Caco-2 (cell line): ENCODE results near the gene CDK14. TPM values are rescaled to one million over a fixed set of nuclear protein-coding genes. Genes with fewer than 3 reads are reported as not detected.

Experiments
- BruUV-seq: library from RNA; stranded (reverse); fragments of 400-500 nt; replicated peaks from 2 replicates; lab custom pipeline; 2021; lab: Mats Ljungman, UMichigan
- CTCF ChIA-PET: fragments of 300-600 bp; sonication (Branson Sonifier 250); formaldehyde crosslinking; loops from one replicate; lab custom pipeline; 2022; ENCODE audit warnings: antibody characterized with exemption; lab: Charles Lee
- POLR2A ChIA-PET: fragments of 300-600 bp; sonication (Branson Sonifier 250); formaldehyde crosslinking; loops from one replicate; lab custom pipeline; 2022; ENCODE audit warnings: antibody characterized with exemption; lab: Charles Lee
- DNase-seq, 2 experiments: peaks; one replicate each; pipeline versions ENCODE4 v3.0.0 to v3.0.0-alpha.2; 2020 to 2022
- H3K27me3 ChIP-seq: replicated peaks from 2 replicates; pipeline ENCODE4 v1.6.0; 2011; ENCODE audit warnings: low read length; ENCODE audit not compliant: control insufficient read depth, insufficient read depth
- H3K36me3 ChIP-seq: 2 replicates; pipeline ENCODE4 v1.5.1; 2011; ENCODE audit warnings: low read length; ENCODE audit not compliant: control insufficient read depth, insufficient read depth
- H3K4me1 ChIP-seq: fragments of 250-450 bp; sonication (Bioruptor Pico); 2 replicates; pipeline ENCODE4 v1.5.1; 2020; ENCODE audit warnings: mild to moderate bottlenecking
- H3K4me3 ChIP-seq: 2 replicates; pipeline ENCODE4 v1.5.1; 2011; ENCODE audit warnings: low read depth, mild to moderate bottlenecking, control low read depth, low read length
- H3K9me3 ChIP-seq: fragments of 250-450 bp; sonication (Bioruptor Pico); 2 replicates; pipeline ENCODE4 v1.5.1; 2020; ENCODE audit warnings: mild to moderate bottlenecking, moderate library complexity
- H3K27ac Mint-ChIP-seq: one replicate; pipeline ENCODE4 v1.8.0; 2022; ENCODE audit warnings: mixed read lengths; ENCODE audit not compliant: unreplicated experiment
- H3K27me3 Mint-ChIP-seq: one replicate; pipeline ENCODE4 v1.8.0; 2022; ENCODE audit warnings: mixed read lengths; ENCODE audit not compliant: insufficient read depth, unreplicated experiment
- H3K36me3 Mint-ChIP-seq: one replicate; pipeline ENCODE4 v1.8.0; 2022; ENCODE audit warnings: mild to moderate bottlenecking, mixed read lengths; ENCODE audit not compliant: insufficient read depth, unreplicated experiment
- H3K4me1 Mint-ChIP-seq: one replicate; pipeline ENCODE4 v1.8.0; 2022; ENCODE audit warnings: low read depth, mixed read lengths; ENCODE audit not compliant: unreplicated experiment
- H3K4me3 Mint-ChIP-seq: one replicate; pipeline ENCODE4 v1.8.0; 2022; ENCODE audit warnings: mild to moderate bottlenecking, moderate library complexity, mixed read lengths; ENCODE audit not compliant: unreplicated experiment
- H3K9me3 Mint-ChIP-seq: one replicate; pipeline ENCODE4 v1.8.0; 2022; ENCODE audit warnings: mixed read lengths; ENCODE audit not compliant: unreplicated experiment
- CTCF ChIP-seq, 2 experiments: fragments of 200-600 bp in 1 of 2; IDR thresholded peaks; 1 replicate in 1 of 2; 2 replicates in 1 of 2; pipeline versions ENCODE4 v1.5.1 to v1.8.0; 2011 to 2022; ENCODE audit warnings: antibody characterized with exemption in 1 of 2, control low read depth in 1 of 2, inconsistent platforms in 1 of 2, low read depth in 1 of 2, low read length in 1 of 2, mild to moderate bottlenecking in 1 of 2, moderate library complexity in 1 of 2; ENCODE audit not compliant: insufficient read depth in 1 of 2, severe bottlenecking in 1 of 2, unreplicated experiment in 1 of 2
- intact Hi-C: fragments of 100-400 bp; cut with micrococcal nuclease; formaldehyde crosslinking; loops from one replicate; pipeline ENCODE4 v1.10.0; 2022; ENCODE audit not compliant: unreplicated experiment
- total RNA-seq: library from RNA; stranded (reverse); gene quantifications from 2 replicates; pipeline ENCODE4 v1.2.3, GENCODE V29; 2022

Gene CDK14
- total RNA-seq, 1 experiment from 2014 or later: 18.2 TPM

DNA sequence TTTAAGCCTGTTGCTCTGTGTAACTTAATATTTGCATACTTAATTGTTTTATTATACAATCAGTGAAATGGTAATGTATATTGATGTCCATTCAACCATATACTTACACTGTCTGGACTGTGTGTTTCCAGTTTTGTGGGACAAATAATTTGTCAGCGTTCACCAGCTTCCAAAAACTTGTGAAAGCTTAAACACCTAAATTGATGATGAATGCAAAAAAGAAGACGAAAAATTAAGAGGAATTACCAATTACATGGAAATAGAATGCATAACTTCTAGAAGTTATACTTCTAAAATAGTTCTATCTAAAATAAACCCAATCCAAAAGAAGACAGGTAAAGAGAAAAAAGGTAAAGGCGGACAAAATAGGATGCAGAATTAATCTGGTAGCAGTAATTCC, 513.1 kb downstream of the CDK14 start:
- no peaks in the 10 kb centered on the region for H3K4me1 ChIP-seq
- no peaks in the 10 kb centered on the region for H3K36me3 ChIP-seq
- no peak overlapping the region for H3K27ac Mint-ChIP-seq
- intact Hi-C loops: no loop called here
- H3K27me3 Mint-ChIP-seq: no peaks in the 10 kb centered on the region
- no peaks in the 10 kb centered on the region for H3K27me3 ChIP-seq
- TF ChIP-seq CTCF (IDR thresholded peaks at IDR 0.05; ENCODE audit: insufficient read depth in 1 of 2, low read depth in 1 of 2, low read length in 1 of 2, severe bottlenecking in 1 of 2, unreplicated experiment in 1 of 2): no peak
- H3K4me3 ChIP-seq: no peak overlapping the region
- H3K9me3 Mint-ChIP-seq: no peaks in the 10 kb centered on the region
- H3K4me3 Mint-ChIP-seq: no peak overlapping the region
- H3K36me3 Mint-ChIP-seq: no peaks in the 10 kb centered on the region
- ChIA-PET CTCF (no interaction called here), POLR2A (no interaction called here)
- no peak for DNase-seq
- H3K9me3 ChIP-seq: no peaks in the 10 kb centered on the region
- no TSS peak for BruUV-seq
- H3K4me1 Mint-ChIP-seq: no peaks in the 10 kb centered on the region

DNA sequence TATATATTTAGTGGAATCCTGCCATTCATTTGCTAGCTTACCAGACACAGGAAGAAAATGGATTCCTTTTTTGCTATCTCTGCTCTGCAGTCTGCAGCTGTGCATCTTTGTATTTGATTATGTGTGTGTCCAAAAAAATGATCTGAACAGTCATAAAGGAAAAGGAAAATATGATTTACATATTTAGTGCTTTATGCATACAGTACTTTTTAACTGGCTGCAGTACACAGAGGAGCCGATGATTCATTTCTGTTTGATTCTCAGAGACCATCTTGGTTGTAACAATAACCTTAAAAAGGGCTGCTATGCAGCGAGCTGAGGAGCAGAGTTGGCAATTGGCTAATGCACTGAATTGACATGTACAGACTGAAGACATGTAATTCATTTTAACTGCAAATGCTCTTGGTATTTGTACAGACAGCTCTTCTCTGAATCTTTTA, 516.8 kb downstream of the CDK14 start:
- no peaks in the 10 kb centered on the region for H3K9me3 ChIP-seq
- Mint-ChIP-seq H3K4me1 (no peaks in the 10 kb centered on the region), H3K36me3 (no peaks in the 10 kb centered on the region), H3K9me3 (no peaks in the 10 kb centered on the region), H3K27me3 (no peaks in the 10 kb centered on the region), H3K27ac (no peak overlapping the region), H3K4me3 (no peak overlapping the region)
- intact Hi-C loops: no loop called here
- ChIA-PET POLR2A (no interaction called here), CTCF (no interaction called here)
- DNase-seq: no peak
- H3K36me3 ChIP-seq: no peaks in the 10 kb centered on the region
- no peak overlapping the region for H3K4me3 ChIP-seq
- H3K27me3 ChIP-seq: no peaks in the 10 kb centered on the region
- no peak for TF ChIP-seq CTCF (IDR thresholded peaks at IDR 0.05; ENCODE audit: insufficient read depth in 1 of 2, low read depth in 1 of 2, low read length in 1 of 2, severe bottlenecking in 1 of 2, unreplicated experiment in 1 of 2)
- BruUV-seq: no TSS peak
- H3K4me1 ChIP-seq: no peaks in the 10 kb centered on the region

DNA sequence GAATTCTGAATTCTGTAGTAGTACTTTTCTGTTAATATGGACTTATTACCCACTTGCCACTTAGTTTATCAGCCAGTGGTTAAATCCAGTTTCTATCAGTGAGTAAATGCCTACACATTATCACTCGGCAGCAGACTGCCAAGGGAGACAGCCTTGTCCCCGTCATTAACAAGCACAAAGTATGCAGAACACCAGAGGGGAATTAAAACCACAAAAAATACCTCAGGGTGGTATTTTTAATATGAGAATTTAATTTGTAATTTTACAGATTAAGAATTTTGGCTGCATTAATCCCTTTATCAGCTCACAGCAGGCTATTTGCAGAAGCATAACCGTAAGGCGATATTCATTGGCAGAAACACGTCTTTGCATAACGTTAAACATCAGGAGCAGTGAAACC, 518.1 kb downstream of the CDK14 start:
- intact Hi-C loops: no loop called here
- Histone ChIP-seq H3K27me3 (no peaks in the 10 kb centered on the region), H3K9me3 (no peaks in the 10 kb centered on the region), H3K36me3 (no peaks in the 10 kb centered on the region), H3K4me1 (no peaks in the 10 kb centered on the region), H3K4me3 (no peak overlapping the region)
- Mint-ChIP-seq H3K27ac (no peak overlapping the region), H3K9me3 (no peaks in the 10 kb centered on the region), H3K4me3 (no peak overlapping the region), H3K27me3 (no peaks in the 10 kb centered on the region), H3K4me1 (no peaks in the 10 kb centered on the region), H3K36me3 (no peaks in the 10 kb centered on the region)
- BruUV-seq: no TSS peak
- TF ChIP-seq CTCF (IDR thresholded peaks at IDR 0.05; ENCODE audit: insufficient read depth in 1 of 2, low read depth in 1 of 2, low read length in 1 of 2, severe bottlenecking in 1 of 2, unreplicated experiment in 1 of 2): no peak
- DNase-seq: no peak
- CTCF ChIA-PET: no interaction called here
- POLR2A ChIA-PET: no interaction called here
